ENCODE results near the gene HOXC12.

The HOXC12 gene

DNA sequence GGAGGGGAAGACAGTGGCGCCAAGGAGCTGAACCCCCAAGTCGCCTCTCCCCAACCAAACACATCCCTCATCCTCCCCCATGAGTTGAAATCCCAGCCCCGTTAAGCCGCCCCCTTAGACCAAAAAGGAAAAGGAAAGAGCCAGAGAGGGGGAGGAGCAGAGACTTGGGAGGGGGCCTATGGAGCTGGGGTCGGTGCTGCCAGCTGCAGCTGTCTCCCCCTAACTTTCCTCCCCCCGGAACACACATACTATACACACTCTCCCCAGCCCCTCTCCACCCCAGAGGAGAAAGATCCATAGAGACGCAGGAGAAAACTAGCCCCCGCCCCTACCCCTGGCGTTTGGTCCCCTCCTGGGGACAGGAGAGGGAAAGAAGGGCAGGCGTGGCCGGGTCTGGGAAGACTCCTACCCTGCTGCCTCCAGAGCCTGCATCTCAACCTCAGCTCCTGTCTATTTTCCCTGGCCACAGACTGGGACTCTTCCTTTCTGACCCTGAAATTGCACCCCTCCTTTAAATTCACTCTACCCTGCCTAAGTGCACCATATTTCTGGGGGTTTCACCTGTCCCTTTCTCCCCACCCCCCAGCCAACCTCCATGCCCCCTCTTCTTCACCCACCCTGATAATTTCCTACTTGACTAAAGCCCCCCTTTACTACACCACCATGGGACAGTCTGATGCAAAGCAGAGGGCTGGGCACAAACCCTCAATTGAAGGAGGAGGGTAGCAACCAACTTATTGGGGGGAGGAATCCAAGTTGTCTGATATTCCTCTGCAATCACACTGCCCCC is 43.6 kb downstream of the HOXC12 start:
- no peak for DNase-seq

DNA sequence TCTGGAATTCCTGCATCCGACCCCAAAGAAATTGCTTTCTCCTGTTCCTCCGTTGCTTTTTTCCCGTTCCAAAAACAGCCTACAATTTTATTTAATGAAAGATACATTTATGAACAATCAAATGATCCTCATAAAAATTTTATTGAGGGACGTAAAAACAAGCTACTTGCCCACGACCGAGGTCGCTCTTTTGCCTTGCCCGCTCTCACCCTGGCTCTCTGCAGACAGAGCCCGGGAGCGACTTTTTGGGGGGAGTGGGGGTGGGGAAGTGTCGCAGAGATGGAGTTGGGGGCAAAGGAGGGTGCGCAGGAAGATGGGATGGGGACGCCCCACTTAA is 44.2 kb downstream of the HOXC12 start:
- DNase-seq = no peak

DNA sequence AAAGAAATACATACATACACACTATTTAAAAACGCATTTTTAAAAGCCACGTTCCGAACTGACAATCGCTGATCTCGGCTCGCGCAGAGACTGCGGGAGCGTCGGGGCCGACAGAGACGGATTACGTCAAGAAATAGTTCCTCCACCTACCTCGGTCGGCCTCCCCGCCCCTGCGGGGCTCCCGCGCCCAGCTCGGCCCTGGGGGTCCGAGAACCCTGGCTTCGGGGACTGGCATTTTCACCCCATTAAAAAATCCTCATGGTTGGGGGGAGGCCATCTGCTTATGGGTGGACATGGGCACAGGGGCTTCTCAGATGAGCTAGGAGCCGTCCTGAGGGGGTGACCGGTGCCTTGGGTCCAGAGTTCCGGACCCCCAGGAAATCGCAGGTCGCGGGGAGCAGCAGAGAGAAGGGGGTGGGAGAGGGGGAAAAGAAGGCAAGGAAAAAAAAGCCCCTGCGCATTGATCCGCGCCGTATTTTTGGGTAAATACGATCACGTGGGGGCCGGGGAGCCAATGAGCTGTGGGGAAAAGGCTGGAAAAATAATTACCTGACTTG is 44.9 kb downstream of the HOXC12 start:
- no peak for DNase-seq

DNA sequence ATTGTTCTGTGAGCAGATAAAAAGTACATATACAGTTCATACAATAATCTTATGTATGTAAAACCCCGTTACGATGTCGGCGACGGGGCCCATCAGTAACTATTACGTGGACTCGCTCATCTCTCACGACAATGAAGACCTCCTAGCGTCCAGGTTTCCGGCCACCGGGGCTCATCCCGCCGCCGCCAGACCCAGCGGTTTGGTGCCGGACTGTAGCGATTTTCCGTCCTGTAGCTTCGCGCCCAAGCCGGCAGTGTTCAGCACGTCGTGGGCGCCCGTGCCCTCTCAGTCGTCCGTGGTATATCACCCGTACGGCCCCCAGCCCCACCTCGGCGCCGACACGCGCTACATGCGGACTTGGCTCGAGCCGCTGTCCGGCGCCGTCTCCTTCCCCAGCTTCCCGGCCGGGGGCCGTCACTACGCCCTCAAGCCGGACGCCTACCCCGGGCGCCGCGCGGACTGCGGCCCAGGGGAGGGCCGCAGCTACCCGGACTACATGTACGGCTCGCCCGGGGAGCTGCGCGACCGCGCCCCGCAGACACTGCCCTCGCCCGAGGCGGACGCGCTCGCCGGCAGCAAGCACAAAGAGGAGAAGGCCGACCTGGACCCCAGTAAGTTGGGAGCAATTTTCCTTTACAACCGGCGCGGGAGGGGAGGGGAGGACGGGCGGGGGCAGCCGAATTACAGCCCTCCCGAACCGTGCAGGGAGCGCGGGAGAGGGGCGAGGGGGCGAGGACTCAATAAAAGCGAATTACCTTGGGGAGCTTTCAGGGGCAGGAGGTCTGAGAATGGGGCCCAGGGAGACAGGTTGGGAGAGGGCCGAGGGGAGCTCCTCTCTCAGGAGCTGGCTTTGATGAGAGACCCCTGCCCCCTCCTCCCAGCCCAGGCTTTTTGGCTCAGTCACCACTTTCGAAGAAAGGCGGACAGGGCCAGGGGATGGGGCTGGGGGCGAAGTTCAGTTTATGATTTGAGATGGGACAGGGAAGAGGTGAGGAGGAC is 45.7 kb downstream of the HOXC12 start, which contains the start of gene HOXC9:
TSS of gene HOXC9 (plus strand) at position 46 of the 999 bp plus-strand sequence. CDS start at position 74, 28 bp downstream.
- no peak for DNase-seq

DNA sequence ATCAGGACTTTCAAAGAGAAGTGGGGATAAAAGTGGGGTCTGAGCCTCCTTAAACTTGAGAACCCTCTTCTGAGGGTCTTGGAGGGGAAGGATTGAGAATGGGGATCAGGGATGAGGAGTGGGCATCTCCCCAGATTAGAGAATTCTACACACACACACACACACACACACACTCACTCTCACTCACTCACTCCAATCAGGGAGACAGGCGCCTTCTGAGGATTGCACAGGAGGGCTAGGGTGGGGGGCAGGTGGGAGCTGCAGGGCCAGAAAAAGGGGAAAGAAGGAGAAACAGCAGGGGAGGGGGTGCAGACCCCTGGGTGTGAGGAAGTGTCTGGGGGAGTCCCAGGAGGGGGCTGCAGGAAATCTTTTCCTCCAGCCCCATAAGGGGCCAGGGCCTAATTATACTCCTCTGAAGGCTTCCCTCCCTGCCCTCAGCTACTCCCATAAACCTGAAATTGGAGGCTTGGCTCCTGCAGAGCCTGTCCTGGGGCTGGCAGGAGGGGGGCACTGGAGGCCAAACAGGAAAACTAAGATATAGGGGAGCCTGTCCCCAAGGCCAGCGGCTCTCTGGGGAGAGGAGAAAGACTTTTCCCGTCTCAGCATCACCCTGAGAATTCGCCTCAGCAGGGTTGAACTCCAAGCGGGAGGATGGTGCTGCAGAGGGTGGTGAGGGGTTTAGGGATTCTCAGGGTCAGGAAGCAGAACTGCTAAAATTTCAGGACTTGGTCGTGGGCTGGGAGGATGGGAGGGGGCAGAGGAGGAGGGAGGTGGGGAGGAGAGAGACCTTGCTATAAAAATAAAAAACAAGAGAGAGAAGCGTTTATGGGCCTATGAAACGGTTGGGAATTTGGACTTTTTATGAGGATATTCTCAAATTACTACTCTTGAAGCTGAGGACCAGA is 46.8 kb downstream of the HOXC12 start:
- DNase-seq = no peak

DNA sequence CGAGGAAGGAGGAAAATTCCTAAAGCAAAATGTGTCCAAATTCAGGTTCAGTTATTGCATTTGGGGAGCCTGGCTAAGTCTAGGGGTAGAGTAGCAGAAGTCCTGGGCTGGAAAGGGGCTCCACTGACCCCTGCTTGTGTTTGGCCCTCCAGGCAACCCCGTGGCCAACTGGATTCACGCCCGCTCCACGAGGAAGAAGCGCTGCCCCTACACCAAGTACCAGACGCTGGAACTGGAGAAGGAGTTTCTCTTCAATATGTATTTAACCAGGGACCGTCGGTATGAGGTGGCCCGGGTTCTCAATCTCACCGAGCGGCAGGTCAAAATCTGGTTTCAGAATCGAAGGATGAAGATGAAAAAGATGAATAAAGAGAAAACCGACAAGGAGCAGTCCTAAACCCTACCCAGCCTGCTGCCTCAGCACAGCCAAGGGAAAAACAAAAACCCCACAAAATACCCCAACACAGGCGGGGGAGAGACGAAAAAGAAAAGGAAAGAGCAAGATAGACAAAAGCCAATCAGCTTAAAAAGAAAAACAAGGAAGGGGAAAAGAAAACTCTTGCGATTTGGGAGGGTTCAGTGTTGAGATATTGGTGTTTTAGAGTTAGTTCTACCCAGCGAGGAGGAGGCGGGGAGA is 47.7 kb downstream of the HOXC12 start:
- DNase-seq = no peak

DNA sequence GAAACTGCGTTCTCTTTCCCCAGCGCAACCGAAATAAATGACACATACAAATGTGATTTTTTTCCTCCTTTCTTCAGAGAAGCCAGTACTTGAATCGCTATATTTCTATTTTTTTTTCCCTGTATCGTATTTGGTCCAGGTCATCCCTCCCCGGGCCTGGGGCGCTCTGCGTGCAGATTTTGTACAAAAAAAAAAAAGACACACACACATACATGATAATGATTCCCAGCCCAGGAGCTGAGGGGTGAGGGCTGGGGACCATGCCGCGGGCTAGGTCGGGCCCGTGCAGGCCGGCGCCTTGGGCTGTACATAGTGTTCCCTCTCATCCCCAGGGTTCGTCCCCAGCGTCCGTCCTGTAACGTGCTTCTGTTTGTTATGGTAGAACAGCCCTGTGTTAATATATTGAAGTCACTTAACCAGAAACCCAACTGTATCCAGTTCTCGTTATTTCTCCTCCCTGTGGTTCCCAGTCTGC is 48.2 kb downstream of the HOXC12 start:
- DNase-seq = no peak

DNA sequence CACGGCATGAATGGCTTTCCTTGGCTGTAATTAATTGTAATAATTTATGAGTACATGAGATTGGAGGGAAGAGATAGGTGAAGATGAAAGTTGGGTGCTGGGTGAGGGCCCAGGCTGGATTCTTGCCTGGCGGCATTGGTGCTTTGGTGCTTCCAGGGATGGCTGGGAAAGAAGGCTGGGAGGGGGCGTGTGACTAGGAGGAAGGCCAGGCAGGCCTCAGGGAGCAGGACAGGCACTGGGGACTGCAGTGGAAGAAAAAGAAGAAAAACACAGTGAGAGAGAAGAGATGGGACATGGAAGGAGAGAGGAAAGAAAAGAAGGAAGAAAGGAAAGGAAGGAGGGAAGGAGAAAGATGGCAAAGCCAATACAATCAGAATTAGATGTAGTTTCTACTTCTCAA is 48.9 kb downstream of the HOXC12 start:
- no peak for DNase-seq

DNA sequence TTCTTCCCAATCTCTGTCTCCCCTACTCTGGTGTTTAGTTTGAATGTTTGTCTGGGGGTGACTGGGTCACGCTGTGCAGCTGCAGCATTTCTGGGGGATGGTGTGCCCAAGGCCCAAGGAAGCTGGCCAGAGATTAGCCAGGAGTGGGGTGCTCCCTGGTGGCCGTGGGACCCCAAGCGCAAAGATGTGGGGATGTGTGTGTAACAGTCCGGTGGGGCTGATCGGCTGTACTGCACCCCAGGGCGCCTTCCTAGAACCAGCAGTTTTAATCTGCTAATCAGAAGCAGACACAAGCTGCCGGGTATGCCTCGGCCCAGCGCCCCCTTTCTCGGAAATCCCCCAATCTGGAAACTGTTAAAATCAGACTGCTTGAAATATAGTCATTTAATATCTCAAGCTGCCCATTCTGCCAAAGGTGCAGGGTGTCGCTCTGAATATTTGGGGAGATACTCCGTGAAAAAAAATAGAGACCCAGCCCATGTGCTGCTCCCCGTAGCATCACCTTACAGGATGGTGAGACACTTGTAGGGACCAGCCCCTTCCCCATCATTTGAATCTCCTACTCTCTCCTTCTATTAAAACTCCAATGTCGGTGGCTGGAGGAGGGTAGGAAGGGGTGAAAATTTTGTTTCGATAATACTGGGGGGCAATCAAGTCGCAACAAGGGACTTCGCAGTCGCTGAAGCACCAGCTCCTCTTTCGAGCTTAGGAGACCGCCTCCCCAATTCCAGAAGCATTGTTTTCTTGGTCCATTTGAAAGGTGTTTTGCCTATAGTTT is 49.5 kb downstream of the HOXC12 start:
- no peak for DNase-seq

DNA sequence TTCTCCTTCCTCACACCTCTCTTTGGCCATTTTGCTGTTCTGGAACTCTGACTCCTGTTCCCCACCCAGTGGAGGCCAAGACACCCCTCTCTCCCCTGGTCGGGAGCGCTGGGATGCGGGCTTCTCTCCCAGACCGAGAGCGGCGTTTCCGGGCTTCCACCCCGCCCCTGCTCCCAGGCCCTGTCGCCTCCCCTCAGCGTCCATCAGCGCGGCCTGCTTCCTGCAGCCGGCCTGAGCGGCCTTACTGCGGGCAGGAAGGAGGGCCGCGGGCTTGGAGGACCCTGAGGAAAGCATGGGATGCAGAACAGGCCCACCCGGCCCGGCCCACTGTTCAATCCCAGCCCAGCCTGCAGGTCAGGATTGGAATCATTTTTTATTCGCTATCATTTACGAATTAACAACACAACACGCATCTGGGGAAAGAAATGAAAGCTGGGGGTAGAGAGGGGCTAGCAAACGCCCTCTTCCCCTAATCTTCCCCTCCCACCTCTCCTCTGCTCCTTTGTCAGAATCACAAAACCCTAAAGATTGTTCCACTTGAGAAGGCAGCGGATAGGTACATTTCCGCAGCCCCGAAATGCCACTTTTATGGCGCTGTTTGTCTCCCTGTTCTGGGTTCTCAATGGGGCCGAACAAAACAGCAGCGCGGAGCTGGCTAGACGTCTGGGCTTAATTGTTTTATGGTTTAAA is 50.3 kb downstream of the HOXC12 start:
- no peak for DNase-seq

DNA sequence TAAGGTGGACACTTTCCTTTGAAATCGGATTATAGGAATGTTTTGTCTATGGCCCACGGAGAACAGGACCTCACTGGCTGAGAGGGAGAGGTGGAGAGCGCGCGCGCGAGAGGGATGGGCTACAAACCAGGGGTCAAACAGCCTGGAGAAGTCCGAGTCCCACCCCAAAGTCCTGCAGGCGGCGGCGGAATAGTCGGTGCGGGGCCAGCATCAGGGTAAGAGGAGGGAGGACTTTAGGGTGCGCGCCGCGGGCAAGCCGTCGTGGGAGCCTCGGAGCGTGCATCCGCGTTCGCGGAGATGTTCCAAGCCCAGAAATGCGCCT is 50.8 kb downstream of the HOXC12 start:
- DNase-seq = no peak

DNA sequence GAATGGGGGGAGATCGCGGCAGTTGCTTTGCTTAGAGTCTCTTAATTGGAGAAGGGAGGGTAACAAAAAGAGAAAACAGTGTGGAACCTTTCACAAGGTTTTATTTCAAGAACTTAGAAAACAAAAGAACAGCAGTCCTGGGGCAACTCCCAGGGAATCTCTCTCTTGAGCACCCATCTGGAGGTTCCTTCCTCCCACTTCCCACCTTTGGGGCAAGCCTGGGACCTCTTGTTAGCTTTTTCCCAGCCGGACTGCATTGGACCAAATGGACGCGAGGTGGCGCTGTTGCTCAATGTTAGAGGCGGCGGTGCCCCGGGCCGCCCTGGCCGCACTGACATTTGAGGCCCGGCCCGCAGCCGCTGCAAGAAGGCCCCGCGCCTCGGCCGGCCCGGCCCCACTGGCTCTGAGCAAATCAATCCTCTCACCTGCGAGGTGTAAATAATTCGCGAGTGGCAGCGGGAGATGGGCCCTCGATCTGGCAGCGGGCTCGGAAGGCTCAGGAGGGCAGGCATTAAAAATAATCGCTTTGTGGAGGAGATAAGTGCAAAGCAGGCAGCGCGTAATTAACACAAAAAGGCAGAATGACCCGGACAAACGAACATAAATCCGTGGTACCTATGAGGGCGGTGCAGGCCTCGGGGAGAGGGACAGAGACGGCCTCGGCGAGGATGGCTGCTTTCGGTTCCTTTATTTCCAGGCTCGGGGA is 51.3 kb downstream of the HOXC12 start:
- DNase-seq = no peak

DNA sequence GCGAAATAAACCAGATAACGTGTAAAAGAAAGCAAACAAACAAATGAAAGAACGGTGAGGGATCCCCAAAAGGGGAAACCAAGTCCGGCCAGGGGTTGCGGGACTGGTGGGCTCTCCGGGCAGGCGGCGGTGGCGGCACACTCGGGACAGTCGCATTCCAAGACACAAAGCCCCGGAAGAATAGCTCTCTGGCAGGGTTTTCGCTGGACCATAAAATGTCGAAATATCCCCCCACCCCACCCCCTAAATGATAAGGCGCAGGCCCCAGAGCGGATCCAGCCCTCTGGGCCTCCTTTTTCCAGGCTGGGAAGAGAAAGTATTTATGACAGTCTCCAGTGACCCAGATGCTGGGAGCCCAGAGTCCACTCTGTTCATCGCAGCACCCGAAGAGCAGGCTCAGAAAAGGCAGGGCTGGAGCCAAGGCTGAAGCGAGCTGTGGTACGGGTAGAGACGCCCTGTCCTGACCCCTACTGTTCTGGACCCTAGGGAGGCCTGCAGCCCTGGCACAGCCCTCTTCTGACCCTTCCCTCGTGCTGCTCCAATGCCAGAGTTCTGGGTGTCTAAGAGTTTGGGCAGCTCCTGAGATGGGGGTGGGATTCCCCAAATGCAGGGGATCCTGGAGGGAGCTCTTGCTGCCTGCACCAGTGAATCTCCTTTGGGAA is 52.0 kb downstream of the HOXC12 start:
- no peak for DNase-seq

DNA sequence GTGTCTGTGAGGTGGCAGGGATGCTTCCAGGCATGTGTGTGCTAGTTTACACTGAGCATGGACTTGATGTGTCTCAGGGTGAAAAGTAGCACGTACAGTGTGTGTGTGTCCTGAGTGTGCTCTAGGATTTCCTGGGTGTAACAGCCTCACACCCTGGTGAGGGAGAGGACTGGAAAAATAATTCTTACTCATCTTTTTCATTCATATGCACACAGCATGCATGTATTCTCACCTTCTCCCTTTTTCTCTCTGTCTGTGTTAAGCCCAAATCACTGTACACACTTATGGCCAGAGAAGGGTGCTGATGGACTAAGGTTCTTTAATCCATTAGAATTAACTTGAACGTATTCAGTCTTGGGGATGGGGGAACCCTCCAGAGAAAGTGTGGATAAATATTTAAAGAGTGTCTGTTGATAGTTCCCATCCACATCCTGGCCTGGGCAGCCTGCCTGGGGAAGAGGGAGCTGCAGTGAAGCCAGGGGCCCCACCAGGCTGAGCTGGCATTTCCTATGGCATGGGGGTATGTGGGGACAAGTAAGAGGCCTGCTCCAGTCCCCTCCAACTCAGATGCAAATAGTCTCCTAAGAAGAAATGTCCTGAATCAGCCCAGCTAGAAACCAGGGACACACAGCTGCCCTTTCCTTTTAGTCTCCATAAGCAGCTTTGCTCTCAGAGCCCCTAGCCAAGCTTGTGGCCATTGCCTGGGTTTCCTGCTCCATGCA is 53.0 kb downstream of the HOXC12 start:
- DNase-seq = no peak

DNA sequence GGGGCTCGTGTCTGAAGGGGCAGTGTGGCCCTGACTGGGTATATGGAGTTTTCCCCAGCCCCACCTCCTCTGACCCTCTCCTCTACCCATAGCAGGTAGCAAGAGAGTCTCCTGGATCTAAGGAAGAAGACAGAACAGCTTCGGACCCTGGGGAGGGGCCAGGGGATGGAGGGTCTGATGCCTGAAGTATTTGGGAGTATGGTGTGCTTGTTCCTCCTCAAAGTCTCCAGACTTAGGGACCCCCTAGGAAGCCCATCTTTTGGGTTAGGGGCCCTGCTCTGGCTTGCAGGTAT is 53.5 kb downstream of the HOXC12 start:
- DNase-seq = no peak
